ENCODE data around the gene MTX1.
"Not testable (repeated sequence)": the region's sequence is repeated elsewhere in the genome, so short reads cannot be mapped to it uniquely, and the experiment has no call there.

Gene MTX1
- 15.7 to 18.6 reads per million in 2 donors for total RNA-seq

- DNase-seq, result peak; percentile 88
Observed at GRCh38 chr1:155208541-155209311, at the start of gene MTX1. Gene MTX1, plus strand, starts transcription at chr1:155208695. Its CDS starts 110 bp downstream, at chr1:155208805.

- no peak for DNase-seq
Observed at GRCh38 chr1:155158991-155159390, 49.5 kb upstream of the MTX1 start.

GRCh38 chr1:155160128-155160527 is 48.4 kb upstream of the MTX1 start:
- DNase-seq, result no peak

- not testable (repeated sequence) for DNase-seq
Observed at GRCh38 chr1:155162631-155163030, 45.9 kb upstream of the MTX1 start.

- not testable (repeated sequence) for DNase-seq
Observed at GRCh38 chr1:155163785-155164184, 44.7 kb upstream of the MTX1 start.

GRCh38 chr1:155164625-155165024 is 43.9 kb upstream of the MTX1 start:
- DNase-seq, result not testable (repeated sequence)

- DNase-seq, result no peak
Observed at GRCh38 chr1:155166051-155166470, 42.4 kb upstream of the MTX1 start.

- DNase-seq, result no peak
Observed at GRCh38 chr1:155166471-155167165, 41.9 kb upstream of the MTX1 start.

GRCh38 chr1:155167166-155168104 is 41.1 kb upstream of the MTX1 start:
- DNase-seq, result no peak

GRCh38 chr1:155168105-155168445 is 40.4 kb upstream of the MTX1 start:
- not testable (repeated sequence) for DNase-seq

GRCh38 chr1:155168456-155169210 is 39.9 kb upstream of the MTX1 start:
- DNase-seq, result no peak

GRCh38 chr1:155169541-155169940 is 39.0 kb upstream of the MTX1 start:
- no peak for DNase-seq

GRCh38 chr1:155170101-155170785 is 38.3 kb upstream of the MTX1 start:
- no peak for DNase-seq

- DNase-seq, result no peak
Observed at GRCh38 chr1:155170806-155171205, 37.7 kb upstream of the MTX1 start.

- DNase-seq, result no peak
Observed at GRCh38 chr1:155171836-155172731, 36.4 kb upstream of the MTX1 start.

- DNase-seq, result peak; percentile 75
Observed at GRCh38 chr1:155172732-155173477, 35.6 kb upstream of the MTX1 start, which contains the start of gene KRTCAP2. Gene KRTCAP2, minus strand, starts transcription at chr1:155173304. Its CDS starts 80 bp downstream, at chr1:155173224.

GRCh38 chr1:155173478-155174323 is 34.8 kb upstream of the MTX1 start, which contains the start of gene TRIM46:
Gene TRIM46, plus strand, starts transcription at chr1:155173849. Its CDS starts 118 bp downstream, at chr1:155173967.
- DNase-seq, result peak; percentile 25

Measured in activated gamma-delta T cell (primary cell).